NCI-H187 treated with DMSO at 0.1 percent for 48 hours (cell line): ENCODE data around the gene TGFBR3.
"Not testable (repeated sequence)": the region's sequence is repeated elsewhere in the genome, so short reads cannot be mapped to it uniquely, and the experiment has no call there.

Source experiments
- DNase-seq: peaks from one replicate; lab custom pipeline; 2025; lab: John Stamatoyannopoulos, UW

TGFBR3 gene

DNA sequence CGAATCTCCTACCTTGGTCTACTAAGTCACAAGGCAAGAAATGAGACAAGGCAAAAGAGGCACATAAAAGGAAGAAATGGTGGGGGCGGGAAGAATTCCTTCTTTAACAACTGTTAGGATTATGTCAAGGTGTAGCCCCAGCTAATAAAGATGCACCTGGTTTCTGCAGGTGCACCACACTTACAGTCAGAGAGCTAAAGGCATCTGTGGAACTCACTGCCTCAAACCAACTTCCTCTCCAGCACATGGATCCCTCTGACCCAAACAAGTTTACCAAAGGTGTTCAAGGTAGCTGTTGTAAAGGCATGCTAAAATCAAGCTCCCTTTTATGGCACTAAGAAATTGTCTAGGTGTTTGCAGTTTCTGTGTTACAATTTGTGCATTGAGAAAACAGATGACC, 38.1 kb downstream of the TGFBR3 start:
- DNase-seq = no peak

DNA sequence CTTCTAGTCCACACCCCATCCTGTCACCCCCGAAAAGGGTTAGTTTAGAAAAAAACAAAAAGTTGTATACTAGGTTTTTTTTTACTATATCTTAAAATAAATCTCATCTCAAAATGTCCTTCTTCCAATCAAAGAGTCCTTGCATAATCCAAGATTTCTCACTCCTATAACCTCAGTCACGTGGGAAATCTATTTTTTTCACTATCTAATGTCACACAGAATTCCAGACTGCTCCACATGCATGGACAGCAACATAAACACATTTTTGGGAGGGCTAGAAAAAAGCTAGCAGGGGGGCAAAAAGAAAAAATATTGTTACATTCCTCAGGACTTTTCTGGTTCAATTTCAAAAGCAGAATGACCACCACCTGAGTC, 39.3 kb downstream of the TGFBR3 start:
- DNase-seq = no peak

DNA sequence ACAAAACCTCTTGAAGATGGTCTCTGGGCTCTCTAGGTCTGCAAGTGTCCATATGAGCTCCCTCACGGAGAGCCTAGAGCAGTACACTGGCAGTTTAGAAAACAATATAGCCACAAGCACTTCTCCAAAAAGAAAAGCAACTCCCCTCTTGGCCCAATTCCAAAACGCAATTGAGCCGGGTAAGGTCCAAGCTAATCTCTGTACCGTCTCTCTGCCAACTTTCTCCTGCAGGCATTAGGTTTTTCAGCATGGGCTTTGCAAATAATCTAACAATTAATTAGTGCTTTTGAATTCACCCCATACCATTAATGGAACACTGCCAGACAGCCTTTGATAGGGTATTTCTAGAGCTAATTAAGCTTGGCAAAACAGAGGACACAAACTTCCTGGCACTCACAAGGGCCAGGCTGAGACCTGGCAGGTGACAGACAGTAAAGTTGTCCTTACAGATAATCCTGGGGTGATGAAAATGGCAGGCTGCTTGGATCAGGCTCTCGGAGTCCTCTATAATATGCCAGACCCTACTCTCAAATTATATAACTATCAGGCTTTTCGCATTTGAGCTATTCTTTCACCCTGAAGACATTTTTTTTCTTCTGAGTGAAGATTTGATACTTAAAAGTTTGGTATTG, 39.8 kb downstream of the TGFBR3 start:
- peak; percentile 35 for DNase-seq

DNA sequence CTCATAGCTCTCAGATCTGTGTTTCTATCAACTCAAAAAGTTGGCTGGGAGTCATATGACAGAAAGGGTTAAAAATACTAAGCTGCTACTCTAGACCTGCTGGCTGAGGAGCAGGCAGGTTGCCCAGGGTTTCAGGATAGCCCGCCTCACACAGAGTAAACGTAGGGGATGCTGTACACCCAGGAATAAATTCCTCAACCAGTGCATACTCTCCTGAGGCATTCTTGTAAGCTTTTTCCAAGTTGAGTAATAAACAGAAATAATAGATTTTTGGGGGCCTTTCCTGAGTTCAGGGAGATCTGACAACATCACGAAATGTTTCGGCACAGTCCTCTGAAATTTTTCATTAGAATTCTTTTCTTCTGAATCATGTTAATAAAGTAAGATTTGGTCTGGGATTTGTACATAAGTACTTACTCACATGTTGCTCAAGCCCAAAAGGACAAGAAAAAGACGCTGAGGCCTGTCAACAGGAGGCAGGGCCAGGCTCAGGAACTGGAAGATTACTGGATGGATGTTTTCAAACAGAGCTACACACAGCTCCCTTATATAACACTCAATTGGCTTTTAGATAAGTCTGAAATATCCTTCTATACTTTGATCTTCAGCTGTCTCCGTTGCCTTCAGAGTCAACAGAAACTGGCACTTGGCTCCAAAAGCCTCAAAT, 41.0 kb downstream of the TGFBR3 start:
- no peak for DNase-seq

DNA sequence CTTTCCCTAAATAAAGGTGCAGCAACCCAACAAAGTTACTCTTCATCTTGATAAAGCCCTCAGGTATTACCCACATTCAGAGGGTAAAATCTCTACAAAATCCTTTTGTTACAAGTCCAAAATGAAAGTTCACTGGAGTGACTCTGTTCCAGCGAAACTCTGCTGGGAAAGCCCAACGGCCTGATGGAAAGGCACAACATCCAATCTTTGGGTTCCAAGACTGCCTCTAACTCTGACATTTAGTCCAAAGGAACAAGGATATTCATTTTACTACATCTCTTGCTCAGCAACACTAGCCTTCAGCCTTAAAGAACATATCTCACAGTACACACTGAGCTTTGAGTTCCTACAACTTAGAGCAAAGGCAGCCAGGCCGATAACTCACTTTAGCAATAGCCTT, 42.1 kb downstream of the TGFBR3 start:
- no peak for DNase-seq

DNA sequence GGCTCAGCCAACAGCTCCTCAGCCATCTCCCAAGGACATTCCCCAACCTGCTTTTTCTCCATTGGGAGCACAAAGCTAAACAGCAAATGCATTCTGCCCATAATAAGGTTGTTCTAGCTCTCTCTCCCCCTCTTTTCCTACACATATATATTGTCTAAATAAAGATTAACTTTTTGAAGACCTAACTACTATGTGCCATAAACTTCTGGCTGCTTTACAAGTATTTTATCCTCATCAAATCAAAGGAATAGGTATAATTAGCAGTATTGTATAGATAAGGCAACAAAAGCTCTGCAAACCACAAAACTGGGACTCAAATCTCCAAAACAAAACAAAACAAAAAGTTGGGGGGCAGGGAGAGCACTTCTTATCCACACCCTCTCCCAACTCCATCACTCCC, 43.4 kb downstream of the TGFBR3 start:
- no peak for DNase-seq

DNA sequence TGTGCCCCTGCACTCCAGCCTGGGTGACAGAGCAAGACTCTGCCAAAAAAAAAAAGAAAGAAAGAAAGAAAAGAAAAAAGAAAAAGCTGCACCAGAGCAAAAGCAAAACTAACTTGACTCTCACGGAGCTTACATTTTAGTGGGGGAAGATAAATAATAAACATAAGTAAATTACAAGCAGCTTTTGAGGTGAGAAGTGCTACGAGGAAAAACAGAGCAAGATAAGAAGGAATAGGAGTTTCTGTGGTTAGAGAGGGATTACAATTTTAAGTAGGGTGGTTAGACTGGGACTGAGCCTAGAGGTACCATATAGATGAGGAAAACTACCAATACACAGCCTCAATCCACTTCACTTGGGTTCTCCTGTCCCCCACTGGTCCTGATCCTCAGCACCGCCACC, 43.9 kb downstream of the TGFBR3 start:
- no peak for DNase-seq

DNA sequence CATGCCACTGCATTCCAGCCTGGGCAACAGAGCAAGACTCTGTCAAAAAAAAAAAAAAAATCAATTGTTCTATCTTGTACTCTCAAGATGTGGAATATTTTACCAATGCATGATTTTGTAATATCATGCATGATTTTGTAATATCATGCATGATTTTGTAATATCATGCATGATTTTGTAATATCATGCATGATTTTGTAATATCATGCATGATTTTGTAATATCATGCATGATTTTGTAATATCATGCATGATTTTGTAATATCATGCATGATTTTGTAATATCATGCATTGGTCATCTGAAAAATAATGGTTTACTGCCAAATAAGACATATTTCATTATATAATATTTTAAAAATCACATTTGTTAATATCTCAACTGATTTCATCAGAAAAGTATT, 45.7 kb downstream of the TGFBR3 start:
- not testable (repeated sequence) for DNase-seq

DNA sequence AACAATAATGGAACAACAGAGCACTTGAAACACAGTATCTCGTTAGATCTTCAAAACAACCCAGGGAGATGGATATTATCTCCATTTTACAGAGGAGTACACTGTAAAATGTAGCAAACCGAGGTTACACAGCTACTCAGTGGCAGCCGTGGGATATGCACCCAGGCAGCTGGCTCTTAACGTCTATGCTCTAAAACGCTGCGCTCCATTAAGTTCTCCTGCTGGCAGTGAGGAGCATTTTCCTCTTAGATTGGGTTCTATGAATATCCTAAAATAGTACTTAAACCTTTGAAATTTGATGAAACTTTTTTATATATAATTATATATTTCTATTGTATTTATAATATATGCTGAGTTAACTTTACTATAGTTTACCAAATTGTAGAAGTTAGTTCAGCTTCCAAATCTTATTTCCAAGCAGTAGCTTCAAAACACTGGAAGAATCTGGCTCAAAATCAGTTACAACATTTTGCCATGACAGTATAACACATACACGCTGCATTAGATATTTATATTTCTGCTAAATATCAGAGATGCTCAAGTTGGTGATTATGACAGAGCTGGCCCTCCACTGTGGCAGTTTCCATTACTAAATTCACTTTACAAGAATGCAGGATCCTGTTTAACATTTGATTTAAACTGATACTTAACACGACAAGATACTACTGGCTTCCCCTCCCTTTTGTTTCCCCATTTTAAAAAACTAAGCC, 49.5 kb downstream of the TGFBR3 start:
- DNase-seq = no peak

DNA sequence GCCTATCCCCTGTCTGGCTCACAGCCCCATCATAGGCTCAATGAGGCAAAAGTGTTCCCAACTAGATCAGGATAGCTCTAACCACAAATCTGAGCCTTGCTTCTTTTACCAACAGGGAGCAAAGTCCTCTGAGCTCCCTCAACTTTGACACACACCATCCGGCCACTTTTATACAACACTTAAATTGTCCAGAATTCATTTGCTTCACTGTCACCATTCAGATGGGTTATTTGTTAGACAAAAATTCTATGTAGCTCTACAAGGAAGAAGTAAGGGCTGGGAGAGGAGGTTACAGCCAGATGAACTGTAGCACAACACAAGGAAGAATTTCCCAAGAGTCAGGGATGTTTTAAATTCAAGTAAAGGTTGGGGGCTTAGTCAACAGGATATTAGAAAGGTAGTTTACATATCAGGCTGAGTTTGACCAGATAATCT, 50.8 kb downstream of the TGFBR3 start:
- no peak for DNase-seq

DNA sequence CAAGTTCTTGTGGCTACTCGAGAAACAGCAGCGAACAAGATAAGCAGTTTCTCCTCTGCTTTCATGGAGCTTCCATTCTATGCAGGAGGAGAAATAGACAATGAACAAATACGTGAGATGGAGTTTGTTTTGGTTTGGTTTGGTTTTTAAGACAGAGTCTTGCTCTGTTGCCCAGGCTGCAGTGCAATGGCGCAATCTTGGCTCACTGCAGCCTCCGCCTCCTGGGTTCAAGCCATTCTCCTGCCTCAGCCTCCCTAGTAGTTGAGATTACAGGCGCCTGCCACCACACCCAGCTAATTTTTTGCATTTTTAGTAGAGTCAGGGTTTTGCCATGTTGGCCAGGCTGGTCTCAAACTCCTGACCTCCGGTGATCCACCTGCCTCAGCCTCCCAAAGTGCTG, 51.4 kb downstream of the TGFBR3 start:
- DNase-seq = not testable (repeated sequence)

DNA sequence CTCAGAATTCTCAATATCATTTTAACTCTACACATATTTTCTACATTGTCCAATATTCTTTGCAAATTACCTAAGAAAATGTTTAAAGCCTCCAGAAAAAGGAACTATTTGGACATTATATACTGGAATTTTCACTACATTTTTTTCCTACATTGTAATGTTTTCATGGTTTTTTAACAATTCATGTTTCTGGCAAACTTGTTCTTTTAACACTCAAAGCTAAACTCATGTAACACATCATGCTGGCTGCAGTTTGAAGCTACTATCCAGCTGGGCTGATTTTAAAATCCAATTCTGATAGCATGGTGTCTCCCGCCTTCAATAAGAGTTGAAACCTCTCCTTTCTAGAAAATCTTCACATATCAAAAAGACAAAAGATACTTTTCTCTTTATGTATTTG, 52.0 kb downstream of the TGFBR3 start:
- no peak for DNase-seq

DNA sequence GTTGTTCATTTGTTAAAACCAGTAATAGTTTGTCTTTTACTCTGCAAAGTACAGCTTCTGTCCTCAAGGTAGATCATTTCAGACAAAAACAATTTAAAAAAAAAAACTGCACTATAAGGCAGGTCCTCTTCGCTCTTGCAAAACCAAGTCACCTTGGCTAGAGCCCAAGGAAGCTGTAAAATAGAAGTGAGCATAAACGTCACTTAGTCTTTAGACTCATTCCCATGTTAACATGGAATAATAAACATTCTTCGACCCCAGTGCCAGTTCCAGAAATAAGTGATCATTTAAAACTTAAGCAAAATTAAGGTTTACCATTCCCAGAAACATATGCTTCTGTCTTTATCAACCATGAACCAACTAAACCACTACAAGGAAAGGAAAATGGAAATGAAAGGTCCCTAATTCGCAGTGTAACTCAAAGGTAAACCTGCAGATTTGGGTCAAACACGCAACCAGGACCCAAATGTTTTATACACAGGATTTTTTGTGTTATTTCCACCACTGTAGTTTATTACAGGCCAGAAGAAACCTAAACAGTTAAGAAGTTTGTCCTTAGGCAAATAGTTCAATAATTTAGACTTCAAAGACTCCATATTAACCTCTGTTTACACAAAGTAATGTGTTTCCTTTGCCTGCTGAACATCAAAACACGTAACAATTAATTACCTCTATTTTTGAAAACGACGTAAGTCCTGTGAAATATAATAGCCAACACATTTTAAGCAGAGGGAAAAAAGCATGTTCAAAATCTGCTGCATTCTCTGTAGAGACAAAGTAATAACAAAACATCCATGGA, 54.6 kb downstream of the TGFBR3 start:
- no peak for DNase-seq

DNA sequence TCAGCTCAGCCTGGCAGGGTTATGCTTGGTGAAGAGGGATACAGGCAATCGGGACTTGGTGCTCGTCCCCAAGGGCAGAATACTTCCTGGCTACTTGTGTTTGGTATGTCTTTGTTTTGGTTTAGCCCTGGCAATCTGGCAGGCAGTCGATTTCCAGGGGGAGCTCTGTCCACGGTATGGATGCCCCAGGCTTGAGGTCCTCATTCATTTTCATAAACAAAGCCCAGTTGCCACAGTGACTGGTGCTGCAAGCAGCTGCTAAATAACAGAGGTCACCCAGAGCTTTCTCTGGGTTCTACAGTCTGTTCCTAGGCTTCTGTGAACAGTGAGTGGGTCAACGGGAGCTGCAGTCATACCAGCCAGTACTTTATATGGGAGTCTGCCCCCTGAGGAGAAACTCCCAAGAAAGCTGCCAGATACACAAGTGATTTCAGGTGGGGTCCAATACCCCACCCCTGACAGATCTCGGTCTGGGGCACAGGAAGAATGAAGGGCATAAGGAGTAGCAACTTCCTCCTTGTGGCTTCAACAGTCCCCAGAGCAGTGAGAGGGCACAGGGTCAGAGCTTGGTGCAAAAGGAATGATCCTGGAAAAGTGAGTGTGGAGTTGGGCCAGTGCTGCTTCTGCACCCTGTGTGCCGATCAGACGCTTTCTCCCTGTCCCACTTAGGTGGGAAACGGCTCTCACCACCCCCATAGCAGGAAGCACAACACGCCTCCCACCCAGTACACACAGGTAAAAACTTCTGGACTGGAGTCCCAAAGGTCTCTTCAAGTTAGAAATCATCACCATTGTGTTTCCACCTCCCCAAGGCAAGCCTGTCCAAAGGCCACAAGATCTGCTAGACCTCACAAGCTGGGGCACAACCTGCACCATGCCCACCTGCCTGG, 55.5 kb downstream of the TGFBR3 start:
- no peak for DNase-seq

DNA sequence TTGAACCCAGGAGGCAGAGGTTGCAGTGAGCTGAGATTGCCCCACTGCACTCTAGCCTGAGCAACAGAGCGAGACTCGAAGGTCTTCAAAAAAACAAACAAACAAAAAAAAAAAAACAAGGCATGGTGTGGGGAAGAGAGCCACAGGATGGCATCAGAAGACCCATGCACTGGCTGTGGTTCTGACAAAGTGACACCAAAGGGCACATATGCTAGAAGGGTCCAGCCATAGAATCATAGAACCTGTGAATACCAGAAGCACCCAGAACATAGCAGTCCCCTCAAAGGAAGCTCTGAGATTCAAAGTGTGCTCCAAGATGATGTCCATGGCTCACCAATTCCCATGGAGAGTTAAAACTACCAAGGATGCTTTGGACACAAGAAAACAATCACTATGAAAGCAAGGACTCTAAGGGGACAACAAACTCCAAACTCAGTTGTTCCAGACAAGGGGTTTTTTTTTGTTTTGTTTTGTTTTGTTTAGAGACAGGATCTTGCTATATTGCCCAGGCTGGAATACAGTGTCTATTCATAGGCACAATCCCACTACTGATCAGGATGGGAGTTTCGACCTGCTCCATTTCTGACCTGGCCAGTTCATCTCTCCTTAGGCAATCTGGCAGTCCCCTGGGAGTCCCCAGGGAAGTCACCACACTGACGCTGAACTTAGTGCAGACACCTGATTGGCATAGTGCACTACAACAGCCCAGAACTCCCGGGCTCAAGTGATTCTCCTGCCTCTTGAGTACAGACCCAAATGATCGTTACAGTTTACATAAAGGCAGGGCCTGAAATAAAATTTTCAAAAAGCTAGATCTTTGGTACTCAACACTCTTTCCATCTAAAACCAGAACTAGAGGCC, 56.4 kb downstream of the TGFBR3 start:
- no peak for DNase-seq

DNA sequence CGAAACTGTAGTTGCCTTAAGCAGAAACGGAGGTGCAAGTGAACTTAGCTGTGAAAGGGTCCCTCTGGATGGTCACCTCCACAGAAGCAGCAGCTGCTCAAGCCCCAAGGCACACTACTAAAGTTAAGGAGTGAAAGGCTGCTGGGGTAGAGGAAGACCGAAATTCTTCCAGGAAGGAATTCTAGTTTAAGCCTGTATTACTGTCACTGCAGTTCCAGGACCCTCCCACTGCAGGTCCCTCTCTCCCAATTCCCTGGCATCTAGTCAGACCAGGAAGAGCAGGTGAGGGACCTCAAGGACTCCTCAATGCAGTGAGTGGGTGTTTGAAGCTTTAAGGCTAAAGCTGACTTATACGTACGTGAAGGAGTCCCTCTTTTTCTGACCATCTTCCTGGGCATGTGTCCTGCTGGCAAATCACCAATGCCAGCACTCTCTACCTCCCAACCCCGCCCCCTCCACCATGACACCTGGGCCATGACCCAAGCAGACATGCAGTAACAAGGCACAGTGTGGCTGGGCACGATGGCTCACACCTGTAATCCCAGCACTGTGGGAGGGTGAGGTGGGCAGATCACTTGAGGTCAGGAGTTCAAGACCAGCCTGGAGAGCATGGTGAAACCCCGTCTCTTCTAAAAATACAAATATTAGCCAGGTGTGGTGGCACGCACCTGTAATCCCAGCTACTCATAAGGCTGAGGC, 57.2 kb downstream of the TGFBR3 start:
- DNase-seq = no peak

DNA sequence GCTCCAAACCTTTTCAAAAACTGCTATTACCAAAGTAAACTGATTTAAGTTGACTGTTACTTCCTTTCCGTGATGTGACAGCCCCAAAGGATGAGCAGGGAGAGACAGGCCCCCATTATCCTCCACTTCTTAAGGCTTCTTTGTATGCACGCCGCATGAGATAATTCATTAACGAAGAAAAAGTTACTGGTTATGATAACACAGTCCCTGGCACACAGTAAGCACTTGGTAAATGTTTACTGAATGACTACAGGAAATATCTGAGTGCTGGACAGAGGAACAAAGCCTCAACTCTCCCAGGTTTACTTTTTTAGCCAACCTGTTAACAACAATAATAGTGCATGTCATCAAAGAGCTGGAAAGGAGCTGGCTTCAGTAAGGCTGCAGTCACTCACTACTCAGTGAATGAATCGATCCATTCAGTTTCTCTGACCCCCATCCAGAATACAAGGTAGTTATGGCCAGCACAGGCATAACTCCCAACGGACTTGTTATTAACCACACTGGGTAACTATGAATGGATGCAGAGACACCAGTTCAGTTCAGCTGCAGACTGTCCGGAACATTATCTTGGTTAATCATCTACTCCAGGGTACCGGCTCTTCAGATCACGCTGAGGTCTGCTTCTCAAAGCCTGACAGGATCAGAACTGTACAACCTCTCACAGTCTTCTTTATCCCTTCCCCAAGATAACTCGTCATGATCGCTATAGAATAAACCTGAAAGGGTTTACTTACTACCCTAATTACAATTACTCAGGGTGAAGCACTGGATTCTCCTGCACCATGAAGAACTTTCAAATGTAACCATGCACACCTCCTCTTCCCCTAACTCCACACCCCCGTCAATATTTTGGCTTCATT, 58.3 kb downstream of the TGFBR3 start:
- no peak for DNase-seq

DNA sequence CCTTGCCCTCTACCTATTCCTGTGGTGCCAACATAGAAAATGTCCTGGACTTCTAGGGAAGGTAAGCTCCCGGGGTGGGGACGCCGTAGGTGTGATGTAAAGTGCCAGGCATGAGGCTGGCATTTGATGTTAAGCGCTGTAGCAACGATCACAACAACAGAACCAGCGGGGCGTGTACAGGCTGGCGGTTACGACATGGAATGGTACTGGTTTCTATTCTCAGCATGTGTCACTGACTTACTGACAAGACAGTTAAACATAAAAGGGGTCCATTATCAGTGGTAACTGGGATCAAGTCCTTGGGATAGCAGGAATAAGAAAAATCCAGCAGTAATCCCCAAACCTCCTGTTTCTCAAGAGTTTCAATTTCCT, 58.9 kb downstream of the TGFBR3 start:
- no peak for DNase-seq

DNA sequence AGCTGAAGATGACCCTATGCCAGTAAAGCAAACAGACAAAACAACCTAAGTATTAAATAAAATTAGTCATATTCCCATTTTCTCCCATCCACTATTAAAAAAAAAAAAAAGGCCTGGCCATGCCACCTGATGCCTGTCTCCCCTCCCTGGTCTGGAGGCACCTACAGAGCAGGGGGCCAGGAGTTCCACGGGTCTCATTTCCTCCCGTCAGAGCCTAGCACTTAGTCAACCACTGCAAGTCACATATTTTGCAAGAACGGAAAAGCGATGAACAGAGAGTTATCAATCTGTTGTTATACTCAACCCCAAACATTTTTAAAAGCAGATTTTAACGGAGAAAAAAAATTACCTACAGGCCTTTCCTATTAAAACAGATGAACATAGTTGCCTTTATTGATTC, 59.3 kb downstream of the TGFBR3 start:
- no peak for DNase-seq
